Nephron (organoid): ENCODE data around the gene ZNF280B.

Experiments used
- H3K27ac Mint-ChIP-seq, 3 experiments: 2 replicates each; pipeline ENCODE4 v1.8.0; 2020; ENCODE audit warnings: mixed read lengths in 3 of 3, mild to moderate bottlenecking in 2 of 3, moderate library complexity in 1 of 3
- H3K27me3 Mint-ChIP-seq: 2 replicates; pipeline ENCODE4 v1.8.0; 2021; ENCODE audit warnings: low read depth, mild to moderate bottlenecking, moderate library complexity, mixed read lengths
- H3K36me3 Mint-ChIP-seq: 2 replicates; pipeline ENCODE4 v1.8.0; 2020; ENCODE audit warnings: low read depth, mixed read lengths
- H3K4me1 Mint-ChIP-seq: 2 replicates; pipeline ENCODE4 v1.8.0; 2020; ENCODE audit warnings: mixed read lengths
- H3K4me3 Mint-ChIP-seq, 3 experiments: 2 replicates each; pipeline ENCODE4 v1.8.0; 2020; ENCODE audit warnings: mild to moderate bottlenecking in 3 of 3, mixed read lengths in 3 of 3, moderate library complexity in 2 of 3
- H3K9me3 Mint-ChIP-seq: 2 replicates; pipeline ENCODE4 v1.8.0; 2020; ENCODE audit warnings: mixed read lengths
- CTCF ChIP-seq, 3 experiments: fragments of 200-600 bp; sonication (generic); IDR thresholded peaks; one replicate each; pipeline ENCODE4 v1.5.0; 2021; ENCODE audit warnings: antibody characterized with exemption in 3 of 3; ENCODE audit not compliant: unreplicated experiment in 3 of 3

The ZNF280B gene

GRCh38 chr22:22548317-22548716 lies 39.8 kb upstream of the ZNF280B start:
- H3K27ac Mint-ChIP-seq: no peak overlapping the region
- no peak for TF ChIP-seq CTCF (IDR thresholded peaks at IDR 0.05; ENCODE audit: unreplicated experiment in 3 of 3)

GRCh38 chr22:22547692-22548300 lies 39.3 kb upstream of the ZNF280B start:
- Mint-ChIP-seq H3K4me3 (no peak overlapping the region), H3K27ac (no peak overlapping the region), H3K36me3 (no peaks in the 10 kb centered on the region), H3K9me3 (no peaks in the 10 kb centered on the region), H3K27me3 (peaks cover 35% of the 10 kb centered on the region), H3K4me1 (no peaks in the 10 kb centered on the region)
- TF ChIP-seq CTCF (IDR thresholded peaks at IDR 0.05; ENCODE audit: unreplicated experiment in 3 of 3): no peak

More at GRCh38 chr22:22548317-22548716, 39.8 kb upstream of the ZNF280B start:
- H3K4me3 Mint-ChIP-seq: no peak overlapping the region
- no peaks in the 10 kb centered on the region for H3K9me3 Mint-ChIP-seq
- no peaks in the 10 kb centered on the region for H3K36me3 Mint-ChIP-seq
- H3K27me3 Mint-ChIP-seq: peaks cover 35% of the 10 kb centered on the region
- no peaks in the 10 kb centered on the region for H3K4me1 Mint-ChIP-seq

- no peak overlapping the region for H3K27ac Mint-ChIP-seq
- H3K36me3 Mint-ChIP-seq: no peaks in the 10 kb centered on the region
- H3K27me3 Mint-ChIP-seq: peaks cover 36% of the 10 kb centered on the region
Observed at GRCh38 chr22:22547226-22547625, 38.7 kb upstream of the ZNF280B start.

GRCh38 chr22:22546490-22546889 lies 37.9 kb upstream of the ZNF280B start:
- Mint-ChIP-seq H3K4me1 (no peaks in the 10 kb centered on the region), H3K4me3 (no peak overlapping the region), H3K9me3 (no peaks in the 10 kb centered on the region), H3K36me3 (no peaks in the 10 kb centered on the region), H3K27me3 (peaks cover 36% of the 10 kb centered on the region), H3K27ac (no peak overlapping the region)
- no peak for TF ChIP-seq CTCF (IDR thresholded peaks at IDR 0.05; ENCODE audit: unreplicated experiment in 3 of 3)

More at GRCh38 chr22:22547226-22547625, 38.7 kb upstream of the ZNF280B start:
- Mint-ChIP-seq H3K4me3 (no peak overlapping the region), H3K4me1 (no peaks in the 10 kb centered on the region), H3K9me3 (no peaks in the 10 kb centered on the region)
- TF ChIP-seq CTCF (IDR thresholded peaks at IDR 0.05; ENCODE audit: unreplicated experiment in 3 of 3): no peak

GRCh38 chr22:22545084-22545483 lies 36.5 kb upstream of the ZNF280B start:
- no peaks in the 10 kb centered on the region for H3K36me3 Mint-ChIP-seq
- TF ChIP-seq CTCF (IDR thresholded peaks at IDR 0.05; ENCODE audit: unreplicated experiment in 3 of 3): no peak
- no peaks in the 10 kb centered on the region for H3K4me1 Mint-ChIP-seq
- no peaks in the 10 kb centered on the region for H3K9me3 Mint-ChIP-seq
- no peak overlapping the region for H3K27ac Mint-ChIP-seq
- H3K4me3 Mint-ChIP-seq: no peak overlapping the region
- H3K27me3 Mint-ChIP-seq: peaks cover 31% of the 10 kb centered on the region
